MM.1S (cell line): ENCODE measurements around the gene GNRH2.

Source experiments
- DNase-seq: peaks from one replicate; pipeline ENCODE4 v3.0.0-alpha.2; 2015
- H2AFZ ChIP-seq: fragments of 300-600 bp; sonication (generic); 2 replicates; pipeline ENCODE4 v1.6.0; 2016; ENCODE audit warnings: antibody characterized with exemption, low read length
- H3F3A ChIP-seq: fragments of 300-600 bp; sonication (generic); 2 replicates; pipeline ENCODE4 v1.6.1; 2016; ENCODE audit warnings: mild to moderate bottlenecking, antibody characterized with exemption, low read length, moderate library complexity, mixed read lengths; ENCODE audit not compliant: insufficient read depth
- H3K27ac ChIP-seq: fragments of 300-600 bp; sonication (generic); 2 replicates; pipeline ENCODE4 v1.5.1; 2016; ENCODE audit warnings: mild to moderate bottlenecking, low read length
- H3K27me3 ChIP-seq: fragments of 300-600 bp; sonication (generic); replicated peaks from 2 replicates; pipeline ENCODE4 v1.6.0; 2016; ENCODE audit warnings: low read length; ENCODE audit not compliant: insufficient read depth
- H3K36me3 ChIP-seq: fragments of 300-600 bp; sonication (generic); replicated peaks from 2 replicates; pipeline ENCODE4 v1.6.1; 2016; ENCODE audit warnings: mild to moderate bottlenecking, low read length, mixed read lengths; ENCODE audit not compliant: insufficient read depth
- H3K4me1 ChIP-seq: fragments of 300-600 bp; sonication (generic); 2 replicates; pipeline ENCODE4 v1.6.1; 2016; ENCODE audit warnings: low read length, mixed read lengths
- H3K4me2 ChIP-seq: fragments of 300-600 bp; sonication (generic); 2 replicates; pipeline ENCODE4 v1.6.0; 2016; ENCODE audit warnings: low read depth, low read length
- H3K4me3 ChIP-seq: fragments of 300-600 bp; sonication (generic); 2 replicates; pipeline ENCODE4 v1.5.1; 2016; ENCODE audit warnings: low read length, mixed read lengths
- H3K79me2 ChIP-seq: fragments of 300-600 bp; sonication (generic); 2 replicates; pipeline ENCODE4 v1.6.1; 2016; ENCODE audit warnings: mixed run types, low read length, mixed read lengths
- H3K9ac ChIP-seq: fragments of 300-600 bp; sonication (generic); 2 replicates; pipeline ENCODE4 v1.6.1; 2016; ENCODE audit warnings: low read length, mixed read lengths
- H3K9me2 ChIP-seq: fragments of 300-600 bp; sonication (generic); replicated peaks from 2 replicates; pipeline ENCODE4 v1.6.1; 2016; ENCODE audit warnings: mild to moderate bottlenecking, low read length, mixed read lengths; ENCODE audit not compliant: insufficient read depth
- H3K9me3 ChIP-seq: fragments of 300-600 bp; sonication (generic); replicated peaks from 2 replicates; pipeline ENCODE4 v1.6.1; 2016; ENCODE audit warnings: mild to moderate bottlenecking, low read length, mixed read lengths; ENCODE audit not compliant: insufficient read depth
- H4K20me1 ChIP-seq: fragments of 300-600 bp; sonication (generic); 2 replicates; pipeline ENCODE4 v1.6.1; 2016; ENCODE audit warnings: mild to moderate bottlenecking, low read length, moderate library complexity, mixed read lengths; ENCODE audit not compliant: insufficient read depth
- CTCF ChIP-seq: fragments of 300-600 bp; sonication (generic); IDR thresholded peaks from 2 replicates; pipeline ENCODE4 v1.5.1; 2016; ENCODE audit warnings: antibody characterized with exemption, low read length, mixed read lengths
- EZH2 ChIP-seq: fragments of 300-600 bp; sonication (generic); optimal IDR thresholded peaks from 2 replicates; pipeline ENCODE3; 2017; ENCODE audit warnings: low read depth, mild to moderate bottlenecking, antibody characterized with exemption, low read length, mixed read lengths
- EZH2phosphoT487 ChIP-seq: fragments of 300-600 bp; sonication (generic); IDR thresholded peaks from 2 replicates; pipeline ENCODE4 v1.6.1; 2018; ENCODE audit warnings: antibody characterized with exemption, low read length

Gene GNRH2

GRCh38 chr20:3045042-3045815 lies 1.8 kb downstream of the GNRH2 start:
- Histone ChIP-seq H3K9ac (peak overlapping the region; percentile 81), H3K36me3 (peaks cover 7% of the 10 kb centered on the region; the same call in 1 of the 2 replicates), H3K27me3 (no peaks in the 10 kb centered on the region), H3K9me3 (no peaks in the 10 kb centered on the region), H3K79me2 (peaks cover 16% of the 10 kb centered on the region), H2AFZ (peak overlapping the region; percentile 97), H3K4me3 (peak overlapping the region; percentile 99), H3K4me1 (0 out of 2 replicates have a peak, but pooled peaks cover under 1% of the 10 kb centered on the region), H3K9me2 (no peaks in the 10 kb centered on the region), H3K27ac (peak overlapping the region; percentile 44; the same call in 1 of the 2 replicates), H3K4me2 (peak overlapping the region; percentile 85), H3F3A (no peaks in the 10 kb centered on the region; the same call in 1 of the 2 replicates), H4K20me1 (no peaks in the 10 kb centered on the region)
- DNase-seq: peak; percentile 67
- TF ChIP-seq EZH2 (no peak), EZH2phosphoT487 (no peak), CTCF (no peak)

- peak within 1 kb of the TSS; percentile 81 for H3K9ac ChIP-seq
- no peaks in the 10 kb centered on the region for H3K9me2 ChIP-seq
- H3K4me1 ChIP-seq: peaks cover 8% of the 10 kb centered on the region; the same call in 1 of the 2 replicates
- peak within 1 kb of the TSS; percentile 99 for H3K4me3 ChIP-seq
- no peaks in the 10 kb centered on the region for H3K9me3 ChIP-seq
- H2AFZ ChIP-seq: peak within 1 kb of the TSS; percentile 97
- peak; percentile 92 for DNase-seq
- peak within 1 kb of the TSS; percentile 85 for H3K4me2 ChIP-seq
- peaks cover 16% of the 10 kb centered on the region for H3K79me2 ChIP-seq
- no peaks in the 10 kb centered on the region for H4K20me1 ChIP-seq
- H3F3A ChIP-seq: peaks cover 5% of the 10 kb centered on the region
- peak within 1 kb of the TSS; percentile 44; the same call in 1 of the 2 replicates for H3K27ac ChIP-seq
- TF ChIP-seq CTCF (no peak), EZH2 (no peak), EZH2phosphoT487 (no peak)
- H3K27me3 ChIP-seq: no peaks in the 10 kb centered on the region
- peaks cover 7% of the 10 kb centered on the region; the same call in 1 of the 2 replicates for H3K36me3 ChIP-seq
These were observed 2.6 kb downstream of the GNRH2 start, which contains the start of gene MRPS26 for GRCh38 chr20:3045816-3046676. Gene MRPS26 (plus strand): TSS chr20:3046052. CDS start chr20:3046069, 17 bp downstream.

- H3K27me3 ChIP-seq: no peaks in the 10 kb centered on the region
- no peak for DNase-seq
- no peaks in the 10 kb centered on the region for H4K20me1 ChIP-seq
- H3K4me1 ChIP-seq: peaks cover 16% of the 10 kb centered on the region; the same call in 1 of the 2 replicates
- H3K9me2 ChIP-seq: no peaks in the 10 kb centered on the region
- TF ChIP-seq EZH2 (no peak), EZH2phosphoT487 (no peak), CTCF (no peak)
- no peak overlapping the region for H3K27ac ChIP-seq
- H3K9ac ChIP-seq: peak overlapping the region; percentile 81
- peaks cover 7% of the 10 kb centered on the region; the same call in 1 of the 2 replicates for H3K36me3 ChIP-seq
- H3K4me3 ChIP-seq: peak overlapping the region; percentile 99
- peaks cover 6% of the 10 kb centered on the region for H3F3A ChIP-seq
- H3K4me2 ChIP-seq: peak overlapping the region; percentile 85
- H2AFZ ChIP-seq: peak overlapping the region; percentile 97
- H3K9me3 ChIP-seq: no peaks in the 10 kb centered on the region
- H3K79me2 ChIP-seq: peaks cover 16% of the 10 kb centered on the region
These were observed 3.4 kb downstream of the GNRH2 start for GRCh38 chr20:3046677-3047462.
